ENCODE data around the gene HFM1.
"Not testable (repeated sequence)": the region's sequence is repeated elsewhere in the genome, so short reads cannot be mapped to it uniquely, and the experiment has no call there.

Gene HFM1

GRCh38 chr1:91404151-91405012 lies at the start of gene HFM1:
Gene HFM1 (minus strand): TSS chr1:91404837. CDS start chr1:91401082, 3,755 bp downstream.
- DNase-seq (ENCODE audit: low read depth in 2 of 3, low spot score in 2 of 3): peak; percentile 38 to 59 (median 44)

- no peak for DNase-seq (ENCODE audit: low read depth in 2 of 3, low spot score in 2 of 3)
Measured at GRCh38 chr1:91454136-91454535, 49.5 kb upstream of the HFM1 start.

- no peak for DNase-seq (ENCODE audit: low read depth in 2 of 3, low spot score in 2 of 3)
Measured at GRCh38 chr1:91450260-91450659, 45.6 kb upstream of the HFM1 start.

GRCh38 chr1:91447782-91448181 lies 43.1 kb upstream of the HFM1 start:
- not testable (repeated sequence) for DNase-seq (ENCODE audit: low read depth in 2 of 3, low spot score in 2 of 3)

GRCh38 chr1:91441980-91442379 lies 37.3 kb upstream of the HFM1 start:
- not testable (repeated sequence) for DNase-seq (ENCODE audit: low read depth in 2 of 3, low spot score in 2 of 3)

- DNase-seq (ENCODE audit: low read depth in 2 of 3, low spot score in 2 of 3): no peak
Measured at GRCh38 chr1:91440847-91441246, 36.2 kb upstream of the HFM1 start.

GRCh38 chr1:91439016-91439415 lies 34.4 kb upstream of the HFM1 start:
- no peak for DNase-seq (ENCODE audit: low read depth in 2 of 3, low spot score in 2 of 3)

- no peak for DNase-seq (ENCODE audit: low read depth in 2 of 3, low spot score in 2 of 3)
Measured at GRCh38 chr1:91428182-91428798, 23.7 kb upstream of the HFM1 start.

- no peak for DNase-seq (ENCODE audit: low read depth in 2 of 3, low spot score in 2 of 3)
Measured at GRCh38 chr1:91427741-91428140, 23.1 kb upstream of the HFM1 start.

GRCh38 chr1:91422523-91422922 lies 17.9 kb upstream of the HFM1 start:
- DNase-seq (ENCODE audit: low read depth in 2 of 3, low spot score in 2 of 3): not testable (repeated sequence)

- DNase-seq (ENCODE audit: low read depth in 2 of 3, low spot score in 2 of 3): no peak
Measured at GRCh38 chr1:91412371-91412770, 7.7 kb upstream of the HFM1 start.

GRCh38 chr1:91406773-91407389 lies 2.2 kb upstream of the HFM1 start:
- no peak for DNase-seq (ENCODE audit: low read depth in 2 of 3, low spot score in 2 of 3)

- DNase-seq (ENCODE audit: low read depth in 2 of 3, low spot score in 2 of 3): no peak
Measured at GRCh38 chr1:91402023-91402422, 2.6 kb downstream of the HFM1 start.

- no peak for DNase-seq (ENCODE audit: low read depth in 2 of 3, low spot score in 2 of 3)
Measured at GRCh38 chr1:91400133-91400725, 4.4 kb downstream of the HFM1 start.

- DNase-seq (ENCODE audit: low read depth in 2 of 3, low spot score in 2 of 3): no peak
Measured at GRCh38 chr1:91398291-91398690, 6.3 kb downstream of the HFM1 start.

- no peak for DNase-seq (ENCODE audit: low read depth in 2 of 3, low spot score in 2 of 3)
Measured at GRCh38 chr1:91397605-91398004, 7.0 kb downstream of the HFM1 start.

GRCh38 chr1:91393042-91393441 lies 11.6 kb downstream of the HFM1 start:
- DNase-seq (ENCODE audit: low read depth in 2 of 3, low spot score in 2 of 3): no peak

GRCh38 chr1:91386109-91386508 lies 18.5 kb downstream of the HFM1 start:
- DNase-seq (ENCODE audit: low read depth in 2 of 3, low spot score in 2 of 3): no peak

GRCh38 chr1:91383456-91383855 lies 21.2 kb downstream of the HFM1 start:
- DNase-seq (ENCODE audit: low read depth in 2 of 3, low spot score in 2 of 3): no peak

- DNase-seq (ENCODE audit: low read depth in 2 of 3, low spot score in 2 of 3): no peak
Measured at GRCh38 chr1:91381844-91382243, 22.8 kb downstream of the HFM1 start.

- no peak for DNase-seq (ENCODE audit: low read depth in 2 of 3, low spot score in 2 of 3)
Measured at GRCh38 chr1:91374086-91374485, 30.6 kb downstream of the HFM1 start.

- DNase-seq (ENCODE audit: low read depth in 2 of 3, low spot score in 2 of 3): not testable (repeated sequence)
Measured at GRCh38 chr1:91372230-91372629, 32.4 kb downstream of the HFM1 start.
